Liver (tissue), 3 donors: Measurements from ENCODE around the gene SOX11.

Experiments used
- EGR1 ChIP-seq, 2 donors: IDR thresholded peaks; 2 replicates each; pipeline ENCODE4 v1.6.1; 2016 to 2018; ENCODE audit warnings: antibody characterized with exemption in 2 of 2, low read depth in 2 of 2
- FOXA1 ChIP-seq: IDR thresholded peaks from 2 replicates; pipeline ENCODE4 v1.6.1; 2016; ENCODE audit warnings: antibody characterized with exemption
- FOXA2 ChIP-seq: IDR thresholded peaks from 2 replicates; pipeline ENCODE4 v1.6.1; 2016; ENCODE audit warnings: antibody characterized with exemption
- JUND ChIP-seq, 2 donors: IDR thresholded peaks; 2 replicates each; pipeline ENCODE4 v1.6.1; 2016; ENCODE audit warnings: antibody characterized with exemption in 2 of 2
- MAX ChIP-seq: IDR thresholded peaks from 2 replicates; pipeline ENCODE4 v1.6.1; 2016; ENCODE audit warnings: antibody characterized with exemption
- RAD21 ChIP-seq, 2 donors: IDR thresholded peaks; 2 replicates each; pipeline ENCODE4 v1.6.1; 2016; ENCODE audit warnings: antibody characterized with exemption in 2 of 2, mild to moderate bottlenecking in 2 of 2
- REST ChIP-seq: IDR thresholded peaks from 2 replicates; pipeline ENCODE4 v1.6.1; 2016; ENCODE audit warnings: antibody characterized with exemption, mild to moderate bottlenecking
- SP1 ChIP-seq: IDR thresholded peaks from 2 replicates; pipeline ENCODE4 v1.6.1; 2018; ENCODE audit warnings: antibody characterized with exemption, mild to moderate bottlenecking
- TAF1 ChIP-seq: conservative IDR thresholded peaks from 2 replicates; pipeline ENCODE4 v1.6.1; 2016; ENCODE audit warnings: antibody characterized with exemption, mild to moderate bottlenecking
- YY1 ChIP-seq: IDR thresholded peaks from 2 replicates; pipeline ENCODE4 v1.6.1; 2016; ENCODE audit warnings: antibody characterized with exemption, mild to moderate bottlenecking
- TF ChIP-seq, protein P1 (sequence below): fragments of 150-350 bp; IDR thresholded peaks from 2 replicates; pipeline ENCODE4 v1.5.1; 2017; ENCODE audit warnings: improper control_type of control experiment, low read depth, low read length; ENCODE audit not compliant: missing input control
- donor health status: healthy.
- donor health status: healthy.

DNA sequence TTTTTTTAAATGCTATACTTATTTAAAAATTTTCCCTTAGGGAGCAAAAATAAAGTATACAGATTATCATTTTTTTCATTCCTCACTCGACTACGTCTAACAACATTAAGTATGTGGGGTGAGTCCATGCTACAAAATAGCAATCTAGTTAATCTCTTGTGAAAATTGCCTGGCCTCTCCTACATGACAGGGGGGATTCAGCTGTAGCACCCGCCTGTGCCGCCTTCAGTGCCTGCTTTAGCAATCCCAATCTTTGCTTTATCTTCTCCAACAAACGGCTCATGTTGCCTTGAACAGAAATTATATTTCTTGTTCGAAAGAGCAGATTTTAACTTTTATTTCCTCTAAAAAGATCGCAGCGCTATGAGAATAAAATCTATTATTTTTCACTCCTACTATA lies 2.4 kb upstream of the SOX11 start:
- TF ChIP-seq REST (no peak), TAF1 (no peak), JUND (IDR thresholded peaks at IDR 0.05) (no peak), EGR1 (IDR thresholded peaks at IDR 0.05; ENCODE audit: low read depth in 2 of 2) (no peak), YY1 (no peak), SP1 (no peak), MAX (no peak), RAD21 (IDR thresholded peaks at IDR 0.05) (no peak), FOXA1 (no peak), FOXA2 (no peak)
- TF ChIP-seq, protein P1, sequence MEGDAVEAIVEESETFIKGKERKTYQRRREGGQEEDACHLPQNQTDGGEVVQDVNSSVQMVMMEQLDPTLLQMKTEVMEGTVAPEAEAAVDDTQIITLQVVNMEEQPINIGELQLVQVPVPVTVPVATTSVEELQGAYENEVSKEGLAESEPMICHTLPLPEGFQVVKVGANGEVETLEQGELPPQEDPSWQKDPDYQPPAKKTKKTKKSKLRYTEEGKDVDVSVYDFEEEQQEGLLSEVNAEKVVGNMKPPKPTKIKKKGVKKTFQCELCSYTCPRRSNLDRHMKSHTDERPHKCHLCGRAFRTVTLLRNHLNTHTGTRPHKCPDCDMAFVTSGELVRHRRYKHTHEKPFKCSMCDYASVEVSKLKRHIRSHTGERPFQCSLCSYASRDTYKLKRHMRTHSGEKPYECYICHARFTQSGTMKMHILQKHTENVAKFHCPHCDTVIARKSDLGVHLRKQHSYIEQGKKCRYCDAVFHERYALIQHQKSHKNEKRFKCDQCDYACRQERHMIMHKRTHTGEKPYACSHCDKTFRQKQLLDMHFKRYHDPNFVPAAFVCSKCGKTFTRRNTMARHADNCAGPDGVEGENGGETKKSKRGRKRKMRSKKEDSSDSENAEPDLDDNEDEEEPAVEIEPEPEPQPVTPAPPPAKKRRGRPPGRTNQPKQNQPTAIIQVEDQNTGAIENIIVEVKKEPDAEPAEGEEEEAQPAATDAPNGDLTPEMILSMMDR, result no peak
